ENCODE data around the gene ITGA8. TPM values are rescaled to one million over a fixed set of nuclear protein-coding genes. Genes with fewer than 3 reads are reported as not detected.

ITGA8 gene
- total RNA-seq, 1 donor = 2.5 TPM

DNA sequence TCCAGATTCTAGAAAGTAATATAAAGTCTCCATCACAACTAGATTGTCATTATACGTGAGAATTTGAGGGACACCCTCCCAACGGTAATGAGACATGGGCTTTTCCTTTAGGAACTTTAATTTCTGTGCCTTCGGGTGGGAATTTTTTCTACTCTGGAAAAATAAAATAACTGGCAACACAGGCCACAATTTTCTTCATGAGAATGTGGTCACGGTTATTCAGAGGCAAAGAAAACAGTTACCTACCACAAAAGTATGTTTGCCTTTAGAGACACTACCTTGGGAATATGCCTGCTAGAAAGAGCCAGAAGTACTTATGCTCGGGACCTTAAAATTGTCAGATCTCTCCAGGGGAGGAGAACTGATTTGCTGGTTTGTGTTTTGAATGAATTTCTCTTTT is 99.4 kb downstream of the ITGA8 start:
- Histone ChIP-seq H3K27me3 (ENCODE audit: insufficient read depth, low read length) (peaks cover 10% of the 10 kb centered on the region), H3K79me2 (ENCODE audit: insufficient read depth, low read length) (no peaks in the 10 kb centered on the region), H3K4me3 (ENCODE audit: insufficient read depth, low read length) (no peak overlapping the region), H3K9me3 (ENCODE audit: low read depth, low read length) (no peaks in the 10 kb centered on the region), H3K36me3 (ENCODE audit: insufficient read depth, low read length) (no peaks in the 10 kb centered on the region), H3K27ac (ENCODE audit: low read depth, low read length) (no peak overlapping the region), H4K20me1 (ENCODE audit: insufficient read depth, low read length) (no peaks in the 10 kb centered on the region), H2AFZ (ENCODE audit: low read length) (no peak overlapping the region), H3K4me1 (ENCODE audit: insufficient read depth, low read length) (peaks cover 8% of the 10 kb centered on the region), H3K4me2 (ENCODE audit: insufficient read depth, low read length) (no peak overlapping the region)
- TF ChIP-seq CTCF (IDR thresholded peaks at IDR 0.05; ENCODE audit: extremely low read depth, low read depth, low read length) = no peak
- DNase-seq (ENCODE audit: insufficient read length, low spot score, missing footprints) = peak; percentile 46

GRCh38 chr10:15609246-15609645 is 110.5 kb downstream of the ITGA8 start:
- Histone ChIP-seq H3K36me3 (ENCODE audit: insufficient read depth, low read length) (no peaks in the 10 kb centered on the region), H3K79me2 (ENCODE audit: insufficient read depth, low read length) (no peaks in the 10 kb centered on the region), H3K9me3 (ENCODE audit: low read depth, low read length) (no peaks in the 10 kb centered on the region), H4K20me1 (ENCODE audit: insufficient read depth, low read length) (no peaks in the 10 kb centered on the region), H3K4me3 (ENCODE audit: insufficient read depth, low read length) (no peak overlapping the region), H2AFZ (ENCODE audit: low read length) (no peak overlapping the region), H3K27me3 (ENCODE audit: insufficient read depth, low read length) (peaks cover 11% of the 10 kb centered on the region), H3K4me2 (ENCODE audit: insufficient read depth, low read length) (no peak overlapping the region), H3K27ac (ENCODE audit: low read depth, low read length) (no peak overlapping the region), H3K4me1 (ENCODE audit: insufficient read depth, low read length) (no peaks in the 10 kb centered on the region)
- no peak for DNase-seq (ENCODE audit: insufficient read length, low spot score, missing footprints)
- no peak for TF ChIP-seq CTCF (IDR thresholded peaks at IDR 0.05; ENCODE audit: extremely low read depth, low read depth, low read length)

DNA sequence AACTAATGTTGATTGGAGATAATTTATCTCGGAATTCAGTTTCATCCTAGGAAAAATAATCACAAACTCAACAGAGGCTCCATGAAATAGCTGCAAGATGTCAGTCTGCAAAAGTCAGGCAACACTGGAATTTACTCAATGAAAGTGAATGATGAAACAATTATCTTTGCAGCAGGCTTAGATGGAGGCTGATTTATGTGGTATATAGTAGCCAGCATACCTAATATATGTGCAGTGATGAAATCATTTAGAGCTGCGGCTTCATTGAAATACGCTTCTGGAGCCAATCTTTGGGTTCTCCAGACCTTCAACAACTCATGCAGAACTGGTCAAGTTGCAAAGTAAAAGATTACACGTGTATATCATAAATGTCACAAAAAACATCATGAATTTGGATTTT is 113.3 kb downstream of the ITGA8 start:
- Histone ChIP-seq H3K36me3 (ENCODE audit: insufficient read depth, low read length) (no peaks in the 10 kb centered on the region), H3K27me3 (ENCODE audit: insufficient read depth, low read length) (peaks cover 19% of the 10 kb centered on the region), H3K27ac (ENCODE audit: low read depth, low read length) (no peak overlapping the region), H3K4me2 (ENCODE audit: insufficient read depth, low read length) (no peak overlapping the region), H4K20me1 (ENCODE audit: insufficient read depth, low read length) (no peaks in the 10 kb centered on the region), H3K4me1 (ENCODE audit: insufficient read depth, low read length) (no peaks in the 10 kb centered on the region), H3K4me3 (ENCODE audit: insufficient read depth, low read length) (no peak overlapping the region), H3K79me2 (ENCODE audit: insufficient read depth, low read length) (no peaks in the 10 kb centered on the region), H2AFZ (ENCODE audit: low read length) (no peak overlapping the region), H3K9me3 (ENCODE audit: low read depth, low read length) (no peaks in the 10 kb centered on the region)
- no peak for TF ChIP-seq CTCF (IDR thresholded peaks at IDR 0.05; ENCODE audit: extremely low read depth, low read depth, low read length)
- DNase-seq (ENCODE audit: insufficient read length, low spot score, missing footprints) = no peak

DNA sequence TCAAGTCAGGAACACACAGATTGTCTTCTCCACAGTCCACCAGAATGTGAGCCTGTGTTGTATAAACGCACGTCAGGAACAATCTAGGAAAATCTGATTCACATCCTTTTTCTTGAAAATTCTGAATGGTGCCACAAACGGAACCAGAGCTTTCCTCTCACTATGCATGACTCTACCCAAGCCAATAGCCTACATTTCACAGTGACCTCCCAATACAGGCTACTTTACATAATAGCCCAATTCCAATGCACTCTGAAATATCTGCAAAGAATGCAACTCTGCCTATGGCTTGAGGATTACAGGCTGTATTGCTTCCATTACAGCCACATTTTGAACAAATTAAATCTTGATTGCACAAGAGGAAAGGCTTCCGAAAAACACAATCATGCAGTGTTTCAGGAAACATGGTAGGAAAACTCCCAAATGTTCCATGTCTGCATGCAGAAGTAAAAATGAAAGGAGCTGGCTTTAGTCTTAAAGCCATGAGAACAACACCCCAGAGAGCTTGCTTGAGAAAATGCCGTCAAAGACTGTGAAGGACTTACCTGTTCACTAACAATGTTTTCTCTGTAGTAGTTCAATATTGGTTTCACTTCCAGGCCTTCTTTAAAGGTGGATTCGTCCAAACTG is 113.9 kb downstream of the ITGA8 start:
- no peaks in the 10 kb centered on the region for H3K9me3 ChIP-seq (ENCODE audit: low read depth, low read length)

More for the DNA sequence above, 113.9 kb downstream of the ITGA8 start:
- Histone ChIP-seq H3K79me2 (ENCODE audit: insufficient read depth, low read length) (no peaks in the 10 kb centered on the region), H4K20me1 (ENCODE audit: insufficient read depth, low read length) (no peaks in the 10 kb centered on the region), H3K4me3 (ENCODE audit: insufficient read depth, low read length) (no peak overlapping the region), H3K36me3 (ENCODE audit: insufficient read depth, low read length) (no peaks in the 10 kb centered on the region), H3K27ac (ENCODE audit: low read depth, low read length) (no peak overlapping the region), H3K4me2 (ENCODE audit: insufficient read depth, low read length) (no peak overlapping the region), H3K4me1 (ENCODE audit: insufficient read depth, low read length) (no peaks in the 10 kb centered on the region), H2AFZ (ENCODE audit: low read length) (no peak overlapping the region), H3K27me3 (ENCODE audit: insufficient read depth, low read length) (peaks cover 19% of the 10 kb centered on the region)
- no peak for DNase-seq (ENCODE audit: insufficient read length, low spot score, missing footprints)
- TF ChIP-seq CTCF (IDR thresholded peaks at IDR 0.05; ENCODE audit: extremely low read depth, low read depth, low read length) = no peak
